Right hindlimb (tissue), 1 donor: ENCODE results near the gene LY6G5B.

Experiments used
- DNase-seq: peaks from one replicate; pipeline ENCODE4 v3.0.0-alpha.2; 2018

Gene LY6G5B

DNA sequence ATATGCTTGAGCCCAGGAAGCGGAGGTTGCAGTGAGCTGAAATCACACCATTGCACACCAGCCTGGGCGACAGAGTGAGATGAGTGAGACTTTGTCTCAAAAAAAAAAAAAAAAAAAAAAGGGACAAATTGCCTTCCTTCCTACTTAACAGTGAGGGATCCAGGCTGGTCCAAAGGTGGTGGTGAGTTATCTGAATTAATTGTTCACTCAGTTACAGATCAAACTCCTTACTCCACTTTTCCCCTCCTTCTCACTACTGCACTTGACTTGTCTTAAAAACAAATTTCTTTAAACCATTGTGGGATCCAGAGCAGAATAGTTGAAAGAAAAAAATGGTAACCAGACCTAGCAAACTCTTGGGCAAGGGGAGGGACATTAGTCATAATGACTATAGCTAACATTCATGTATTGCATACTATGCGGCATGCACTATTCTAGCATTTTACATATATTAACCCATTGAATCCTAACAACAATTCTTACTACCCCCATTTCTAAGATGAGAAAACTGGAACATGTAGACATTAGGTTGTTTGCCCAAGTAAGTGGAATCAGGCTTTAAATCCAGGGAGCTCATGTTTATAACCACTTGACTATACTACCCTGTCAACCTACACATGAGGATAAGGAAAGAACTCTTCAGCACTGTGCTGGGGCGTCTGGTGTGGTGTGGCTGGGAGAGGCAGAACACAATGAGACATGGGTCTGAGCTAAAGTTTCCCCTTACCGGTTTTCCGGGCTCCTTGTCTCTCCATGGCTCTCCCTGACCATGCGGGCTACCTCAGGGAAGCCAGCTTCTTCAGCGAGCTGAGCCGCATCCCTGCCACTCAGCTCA, 6.4 kb upstream of the LY6G5B start:
- no peak for DNase-seq

DNA sequence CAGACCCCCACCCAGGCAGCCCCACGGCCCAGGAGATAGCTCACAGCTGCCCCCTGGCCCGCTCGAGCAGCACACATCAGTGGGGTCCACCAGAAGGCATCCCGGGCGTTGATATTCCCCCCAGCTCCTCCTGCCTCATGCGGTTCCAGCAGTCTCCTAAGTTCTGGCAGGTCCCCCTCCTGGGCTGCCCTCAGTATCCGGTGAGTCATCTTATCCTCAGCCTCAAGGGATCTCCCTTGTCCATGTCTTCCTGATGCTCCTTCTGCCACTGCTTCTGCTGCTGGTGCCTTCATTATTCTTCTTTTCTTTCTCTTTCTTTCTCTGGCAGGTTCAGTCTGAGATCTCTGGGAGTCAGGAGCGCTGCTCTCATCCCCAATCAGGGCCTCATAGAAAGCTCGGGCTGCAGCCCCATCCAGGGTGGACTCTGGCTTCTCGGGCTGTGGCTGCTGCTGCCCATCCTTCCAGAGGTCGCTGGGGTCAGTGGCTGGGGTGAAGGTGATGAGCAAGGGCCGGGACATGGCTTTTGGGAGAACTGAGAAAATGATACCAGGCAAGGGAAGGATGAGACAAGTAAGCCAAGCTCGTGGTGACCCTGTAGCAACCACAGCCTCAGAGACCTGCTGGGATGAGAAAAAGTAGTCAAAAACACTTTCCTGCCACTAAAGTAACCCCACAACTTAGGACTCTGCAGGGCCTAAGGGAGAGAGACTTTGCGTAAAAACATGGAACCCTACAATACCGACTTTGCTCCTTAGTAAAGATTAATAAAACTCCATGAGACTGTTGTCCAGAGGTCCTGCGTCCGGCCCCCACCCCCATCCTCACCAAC, 5.6 kb upstream of the LY6G5B start:
- DNase-seq, result peak; percentile 35

DNA sequence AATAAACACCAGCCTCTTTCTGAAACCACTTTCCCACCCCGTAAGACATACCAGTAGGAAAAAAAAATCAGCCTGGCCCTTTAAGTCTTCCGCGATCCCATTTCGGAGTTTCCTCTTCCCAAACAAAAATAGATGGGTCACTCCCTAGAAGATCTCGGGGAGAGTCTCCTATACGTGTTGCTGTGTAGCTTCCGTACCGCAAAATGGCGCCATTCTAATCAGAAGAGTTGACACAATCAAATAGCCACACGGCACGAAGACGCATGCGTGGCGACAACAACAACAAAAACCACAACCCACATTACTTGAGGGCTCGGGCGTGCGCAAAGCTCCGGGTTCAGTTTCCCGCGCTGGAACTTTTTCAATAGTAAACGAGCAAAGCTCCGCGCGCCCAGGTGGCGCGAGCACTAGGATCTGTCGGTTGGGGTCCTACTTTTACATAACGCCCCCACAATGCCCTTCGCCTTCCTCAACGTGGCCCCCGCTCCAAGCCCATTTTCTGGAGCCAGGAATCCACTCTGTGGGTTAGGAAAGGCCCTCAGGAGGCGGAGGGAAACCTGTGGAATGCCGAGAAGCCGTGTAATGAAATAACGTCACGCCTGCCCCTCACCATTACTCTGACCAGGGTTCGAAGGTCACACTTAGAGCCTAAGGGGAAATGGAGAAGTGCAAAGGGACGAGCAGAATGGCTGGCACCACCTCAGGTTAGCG, 4.8 kb upstream of the LY6G5B start, which contains the start of gene GPANK1:
Gene GPANK1, minus strand, starts transcription at position 208 of the 711 bp plus-strand sequence. CDS start 519 bp downstream, outside the sequence.
- DNase-seq, result peak; percentile 94

DNA sequence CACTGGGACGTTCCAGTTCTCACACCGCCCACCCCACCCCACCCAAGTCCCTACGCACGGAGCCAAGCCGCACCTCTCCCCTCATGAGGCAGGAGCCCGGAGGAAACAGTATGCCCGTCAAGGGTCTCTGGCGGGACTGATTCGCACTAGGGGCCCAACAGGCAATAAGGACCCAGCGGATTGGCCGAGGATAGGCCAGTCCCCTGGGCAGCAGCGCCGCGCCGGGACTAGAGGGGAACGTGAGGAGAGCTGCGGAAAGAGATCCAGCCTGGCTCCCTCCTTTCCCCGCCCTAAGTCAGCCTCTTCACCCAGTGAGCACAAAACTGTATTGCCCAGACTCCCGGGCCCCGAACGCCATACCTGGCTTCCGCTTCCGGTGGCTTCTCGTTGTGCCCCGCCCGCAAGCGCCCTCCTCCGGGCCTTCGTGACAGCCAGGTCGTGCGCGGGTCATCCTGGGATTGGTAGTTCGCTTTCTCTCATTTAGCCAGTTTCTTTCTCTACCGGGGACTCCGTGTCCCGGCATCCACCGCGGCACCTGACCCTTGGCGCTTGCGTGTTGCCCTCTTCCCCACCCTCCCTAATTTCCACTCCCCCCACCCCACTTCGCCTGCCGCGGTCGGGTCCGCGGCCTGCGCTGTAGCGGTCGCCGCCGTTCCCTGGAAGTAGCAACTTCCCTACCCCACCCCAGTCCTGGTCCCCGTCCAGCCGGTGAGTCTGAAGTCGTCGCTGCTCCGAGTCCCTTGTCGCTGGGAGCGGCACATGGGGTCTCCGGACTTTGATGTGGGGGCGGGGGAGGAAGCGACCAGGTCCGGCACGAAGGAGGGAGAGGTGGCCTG, 4.1 kb upstream of the LY6G5B start, which contains the start of gene CSNK2B:
Gene CSNK2B, plus strand, starts transcription at position 580 of the 836 bp plus-strand sequence. CDS start 752 bp downstream, outside the sequence.
- DNase-seq, result peak; percentile 99

DNA sequence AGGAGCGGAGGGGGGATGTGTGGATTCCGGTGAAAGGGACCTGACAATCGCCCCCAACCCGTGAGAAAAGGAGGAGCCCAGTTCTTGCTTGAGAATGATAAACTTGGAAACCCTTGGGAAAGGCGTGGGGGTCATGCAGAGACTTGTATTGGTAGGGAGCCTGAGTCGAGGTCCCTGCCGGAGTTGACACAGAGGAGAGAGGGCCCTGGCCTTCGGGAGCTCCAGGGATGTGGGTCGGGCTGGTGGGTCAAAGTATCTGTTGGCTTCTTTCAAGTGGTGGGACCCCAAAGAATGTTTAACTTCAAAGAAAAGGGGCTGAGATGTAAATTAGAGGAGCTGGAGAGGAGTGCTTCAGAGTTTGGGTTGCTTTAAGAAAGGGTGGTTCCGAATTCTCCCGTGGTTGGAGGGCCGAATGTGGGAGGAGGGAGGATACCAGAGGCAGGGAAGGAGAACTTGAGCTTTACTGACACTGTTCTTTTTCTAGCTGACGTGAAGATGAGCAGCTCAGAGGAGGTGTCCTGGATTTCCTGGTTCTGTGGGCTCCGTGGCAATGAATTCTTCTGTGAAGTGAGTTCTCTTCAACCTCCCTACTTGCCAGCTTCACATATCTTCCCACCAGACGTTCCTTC, 3.3 kb upstream of the LY6G5B start:
- no peak for DNase-seq

DNA sequence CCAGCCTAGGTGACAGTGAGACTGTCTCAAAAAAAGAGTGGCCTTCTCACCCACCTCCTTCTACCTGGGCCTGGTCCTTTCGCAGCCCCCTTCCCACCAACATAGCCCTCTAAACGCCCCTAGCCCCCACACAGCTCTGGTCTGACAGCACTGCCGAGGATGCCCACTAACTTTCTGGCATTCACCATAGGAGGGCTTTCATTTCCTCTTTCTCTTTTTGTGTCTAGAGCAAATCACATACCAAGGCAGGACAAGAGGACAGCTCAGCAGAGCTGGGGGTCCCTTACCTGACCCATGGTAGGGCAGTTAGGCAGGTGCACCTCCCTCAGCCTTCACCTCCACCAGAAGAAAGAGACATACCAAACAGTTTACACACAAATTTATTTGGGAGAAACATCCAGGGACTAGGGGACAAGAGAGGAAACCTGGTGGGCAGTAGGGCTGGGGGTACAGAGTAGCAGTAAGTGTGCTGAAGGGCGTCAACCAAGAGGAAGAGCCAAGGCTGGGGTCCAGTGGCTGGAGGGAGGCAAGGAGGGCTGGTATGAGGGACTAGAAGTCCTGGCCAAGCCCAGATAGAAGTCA, 6.6 kb downstream of the LY6G5B start:
- DNase-seq, result no peak

DNA sequence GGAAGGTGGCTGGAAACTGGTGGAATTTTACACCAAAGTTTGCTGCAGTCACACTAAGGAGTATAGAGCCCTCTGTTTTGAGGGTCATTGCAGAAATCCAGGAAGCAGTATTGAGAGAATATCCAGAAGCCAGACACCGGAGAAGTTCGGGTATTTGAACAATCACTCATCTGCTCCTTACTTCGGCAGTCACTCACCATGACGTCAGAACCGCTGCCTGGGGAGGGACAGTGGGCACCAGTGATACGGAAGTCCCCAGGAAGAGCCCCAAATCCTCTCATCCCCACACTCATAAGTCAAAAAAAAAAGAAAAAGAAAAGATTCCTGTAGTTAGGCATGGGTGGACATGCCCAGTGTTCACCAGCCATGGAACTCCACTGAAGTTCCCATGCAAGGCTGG, 7.1 kb downstream of the LY6G5B start:
- no peak for DNase-seq

DNA sequence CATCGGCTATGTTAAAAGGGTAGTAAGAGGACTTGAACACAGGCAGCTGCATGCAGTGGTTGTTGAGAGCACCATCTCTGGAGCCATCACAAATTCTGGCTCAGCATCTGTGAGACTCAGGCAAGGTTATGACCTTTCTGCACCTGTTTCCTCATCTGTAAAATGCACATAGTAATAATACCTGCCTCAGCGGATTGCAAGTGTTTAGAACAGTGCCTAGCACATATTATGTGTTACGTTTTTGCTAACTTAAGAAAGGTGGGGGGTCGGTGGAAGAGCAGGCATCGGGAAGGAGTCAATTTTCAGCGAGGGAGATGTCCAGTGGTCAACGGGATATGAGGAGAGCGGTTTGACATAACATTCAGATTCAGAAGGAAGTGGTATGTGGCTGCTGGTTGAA, 8.2 kb downstream of the LY6G5B start:
- no peak for DNase-seq

DNA sequence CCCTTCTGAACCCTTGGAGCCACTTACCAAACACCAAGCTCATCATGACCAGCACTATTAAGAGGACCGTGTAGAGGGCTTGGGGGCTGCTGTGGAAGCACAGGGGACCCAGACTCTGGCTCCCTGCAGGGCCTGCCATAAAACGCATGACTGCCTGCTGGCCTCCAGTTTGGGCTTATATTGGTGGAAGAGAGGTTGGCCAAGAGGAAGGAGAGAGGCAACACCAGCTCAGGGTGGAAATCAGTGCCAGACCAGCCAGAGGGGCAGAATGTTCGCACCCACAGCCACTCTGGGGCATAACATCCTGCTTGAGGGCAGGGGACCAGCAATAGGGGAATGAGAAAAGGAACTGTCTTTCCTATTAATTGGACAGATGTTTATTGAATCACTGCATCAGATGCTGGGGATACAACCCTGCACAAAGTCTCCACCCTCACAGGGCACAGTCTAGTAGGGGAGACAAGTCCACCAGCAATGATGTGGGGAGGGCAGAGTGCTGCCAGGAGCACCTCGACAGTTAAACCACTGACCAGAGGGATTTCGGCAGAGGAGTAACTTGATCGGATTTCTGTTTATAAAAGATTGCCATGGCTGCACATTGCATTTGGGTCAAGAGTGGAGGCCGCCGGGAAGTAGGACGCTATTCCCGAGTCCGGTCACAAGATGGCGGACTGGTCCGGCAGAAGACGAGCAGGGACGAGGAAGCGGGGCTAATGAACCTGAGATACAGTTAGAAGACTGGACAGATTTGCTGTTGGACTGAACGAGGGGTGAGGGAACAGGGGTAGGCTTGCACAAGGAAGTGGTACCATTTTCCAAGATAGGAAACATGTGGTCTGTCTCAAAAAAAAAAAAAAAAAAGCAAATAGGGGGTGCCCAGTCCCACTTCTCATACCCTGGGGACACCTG, 10.7 kb downstream of the LY6G5B start, which contains the start of gene LY6G5C:
Gene LY6G5C, minus strand, starts transcription at position 842 of the 909 bp plus-strand sequence. Its CDS starts 694 bp downstream, at position 148.
- DNase-seq, result peak; percentile 91

DNA sequence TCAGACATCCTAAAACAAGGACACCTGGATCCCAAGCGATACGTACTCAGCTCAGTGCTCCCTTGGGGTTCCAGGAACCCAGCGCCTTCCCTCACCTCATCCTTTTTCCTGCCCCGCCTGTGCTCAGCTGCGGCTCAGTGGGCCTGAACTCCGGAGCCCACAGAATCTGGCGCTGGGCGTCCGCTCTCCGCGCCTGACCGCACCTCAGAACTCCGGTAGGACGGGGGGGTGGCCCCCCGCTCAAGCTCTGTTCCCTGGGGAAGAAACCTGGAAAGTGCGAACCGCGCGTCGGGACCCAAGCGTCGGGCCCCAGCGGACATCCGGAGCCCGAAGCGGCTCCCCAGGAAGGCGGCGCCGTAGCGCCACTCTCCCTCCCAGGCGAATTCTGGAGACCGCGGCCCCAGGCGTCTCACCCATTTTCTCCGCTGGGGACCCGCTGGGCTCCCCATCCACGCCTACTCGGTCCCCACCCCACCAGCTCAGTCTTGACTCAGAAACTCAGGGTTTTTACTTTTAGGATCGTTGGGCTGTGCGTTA, 11.4 kb downstream of the LY6G5B start:
- no peak for DNase-seq

DNA sequence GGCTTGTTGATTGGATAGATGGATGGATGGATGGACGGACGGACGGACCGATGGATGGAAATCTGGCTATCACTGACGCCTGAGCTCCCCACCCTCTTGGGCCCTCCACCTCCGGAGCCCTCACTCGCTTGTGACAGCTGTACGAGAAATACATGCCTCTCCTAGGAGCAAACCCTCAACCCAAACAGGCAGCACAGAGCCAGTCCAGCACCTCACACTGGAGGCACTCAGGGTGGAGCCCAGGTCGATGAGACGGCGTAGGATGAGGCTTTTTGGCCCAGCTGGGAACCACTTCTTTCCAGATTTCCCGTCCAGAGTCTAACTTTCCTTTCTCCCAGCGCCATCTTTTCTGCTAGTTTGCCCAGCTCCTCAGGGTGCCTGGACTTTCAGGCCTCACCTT, 13.8 kb downstream of the LY6G5B start:
- DNase-seq, result no peak

DNA sequence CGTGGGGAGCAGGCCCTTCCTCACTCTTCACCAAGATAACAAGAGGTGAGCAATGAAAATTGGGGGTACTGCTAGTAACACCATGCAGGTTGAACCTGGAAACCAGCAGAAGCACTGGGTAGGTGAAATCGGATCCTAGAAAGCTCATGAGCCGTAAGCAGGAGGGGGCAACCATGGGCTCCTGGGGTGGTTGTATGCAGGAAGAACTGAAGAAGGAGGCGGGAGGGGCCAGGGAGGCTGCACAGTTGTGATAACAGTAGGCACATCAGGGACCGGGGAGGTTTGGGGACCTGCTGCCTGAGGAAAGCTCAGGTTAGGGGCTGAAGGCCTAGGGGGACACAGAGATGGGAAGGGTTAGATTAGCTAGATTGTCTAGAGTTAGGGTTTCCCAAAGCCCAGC, 16.7 kb downstream of the LY6G5B start:
- DNase-seq, result no peak

DNA sequence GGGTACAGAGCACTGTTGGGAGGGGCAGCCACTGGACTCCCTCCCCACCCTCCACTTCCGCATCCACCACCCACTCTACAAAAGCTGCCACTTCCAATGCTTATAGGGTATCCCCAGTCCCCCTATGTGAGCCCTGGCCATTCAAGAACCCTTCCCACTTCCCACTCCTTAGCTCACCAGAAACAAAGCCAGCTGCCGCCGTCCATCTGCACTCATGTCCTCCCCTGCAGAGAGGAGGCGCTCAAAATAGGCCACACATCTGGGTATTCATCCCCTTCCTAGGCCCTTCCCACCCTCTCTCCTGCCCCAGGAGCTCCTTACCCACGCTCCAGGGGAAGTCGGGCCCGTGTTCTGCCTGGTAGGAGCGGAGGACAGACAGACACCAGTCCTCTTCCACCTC, 17.5 kb downstream of the LY6G5B start:
- no peak for DNase-seq

DNA sequence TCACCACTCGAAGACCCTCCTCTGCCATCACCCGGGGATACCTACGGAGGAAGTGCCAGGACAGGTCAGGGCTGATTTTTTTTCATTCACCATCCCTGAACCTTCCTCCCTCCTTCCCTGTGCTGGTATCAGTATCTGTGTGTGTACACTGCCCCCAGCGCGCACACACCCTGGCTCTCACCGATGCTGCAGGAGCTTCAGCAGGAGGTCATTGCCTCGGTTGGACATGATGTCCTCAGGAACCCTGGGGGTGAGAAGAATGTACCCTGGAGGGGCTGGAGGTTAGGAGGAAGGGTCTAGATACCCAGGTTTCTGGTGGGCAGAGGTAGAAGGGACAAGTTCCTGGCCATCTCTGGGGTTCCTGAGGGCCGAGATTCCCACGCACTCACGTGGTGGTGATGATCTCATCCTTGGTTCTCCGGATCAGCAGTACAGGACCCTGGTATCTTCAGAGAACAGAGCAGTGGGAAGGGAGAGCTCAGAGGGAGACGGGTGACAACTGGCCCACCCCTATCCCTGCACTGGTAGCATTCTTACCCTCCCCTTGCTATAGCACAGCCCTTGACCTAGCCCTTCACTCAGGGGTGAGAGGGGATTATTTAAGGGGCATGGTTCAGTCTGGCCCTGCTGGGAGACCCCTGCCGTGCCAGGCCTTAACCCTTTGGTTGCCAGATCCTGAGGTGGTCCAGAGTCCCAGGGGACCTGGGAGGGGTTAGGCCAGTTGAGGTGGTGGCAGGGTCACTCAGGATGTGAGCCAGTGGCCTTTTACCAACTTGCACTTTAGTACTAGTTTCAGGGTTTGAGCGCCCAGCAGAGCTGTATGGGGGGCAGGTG, 18.3 kb downstream of the LY6G5B start:
- no peak for DNase-seq

DNA sequence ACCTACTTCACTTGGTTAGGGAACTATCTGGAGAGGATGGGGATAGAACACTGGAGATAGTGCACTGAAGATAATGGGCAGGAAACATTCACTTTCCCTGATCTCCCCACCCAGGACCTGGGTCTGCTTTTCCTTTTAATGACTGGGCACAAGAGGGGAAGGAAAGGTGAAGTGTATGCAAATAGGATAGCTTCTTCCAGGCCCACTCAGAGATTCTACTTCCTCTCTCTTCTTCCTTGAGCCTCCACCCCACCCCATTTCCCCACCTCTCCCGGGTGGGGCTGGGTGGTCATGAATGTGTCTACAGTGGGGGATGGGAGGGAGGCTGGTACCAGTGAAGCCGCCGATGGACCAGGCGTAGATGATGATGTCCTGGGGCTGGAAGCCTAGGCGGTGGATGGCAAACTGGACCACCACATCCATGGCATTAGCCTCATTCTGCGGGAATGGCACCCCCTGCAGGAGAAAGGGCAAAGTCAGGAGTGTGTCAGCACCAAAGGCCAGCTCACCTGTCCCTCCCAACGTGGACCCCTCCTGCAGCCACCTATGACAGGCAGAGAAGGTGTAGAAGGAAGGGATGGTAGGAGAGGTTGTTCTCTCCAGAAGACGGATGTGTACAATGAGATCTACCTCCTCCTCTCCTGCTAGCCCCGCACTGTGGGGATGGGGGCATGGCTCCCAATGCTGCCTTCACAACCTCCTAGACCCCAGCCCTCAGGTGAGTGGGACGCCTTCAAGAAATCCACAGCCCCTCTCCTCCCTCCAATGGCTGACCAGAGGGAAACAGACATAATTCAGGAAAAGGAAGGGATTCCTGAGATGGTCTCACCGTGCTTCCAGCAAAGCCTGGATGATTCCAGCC, 19.7 kb downstream of the LY6G5B start:
- no peak for DNase-seq

DNA sequence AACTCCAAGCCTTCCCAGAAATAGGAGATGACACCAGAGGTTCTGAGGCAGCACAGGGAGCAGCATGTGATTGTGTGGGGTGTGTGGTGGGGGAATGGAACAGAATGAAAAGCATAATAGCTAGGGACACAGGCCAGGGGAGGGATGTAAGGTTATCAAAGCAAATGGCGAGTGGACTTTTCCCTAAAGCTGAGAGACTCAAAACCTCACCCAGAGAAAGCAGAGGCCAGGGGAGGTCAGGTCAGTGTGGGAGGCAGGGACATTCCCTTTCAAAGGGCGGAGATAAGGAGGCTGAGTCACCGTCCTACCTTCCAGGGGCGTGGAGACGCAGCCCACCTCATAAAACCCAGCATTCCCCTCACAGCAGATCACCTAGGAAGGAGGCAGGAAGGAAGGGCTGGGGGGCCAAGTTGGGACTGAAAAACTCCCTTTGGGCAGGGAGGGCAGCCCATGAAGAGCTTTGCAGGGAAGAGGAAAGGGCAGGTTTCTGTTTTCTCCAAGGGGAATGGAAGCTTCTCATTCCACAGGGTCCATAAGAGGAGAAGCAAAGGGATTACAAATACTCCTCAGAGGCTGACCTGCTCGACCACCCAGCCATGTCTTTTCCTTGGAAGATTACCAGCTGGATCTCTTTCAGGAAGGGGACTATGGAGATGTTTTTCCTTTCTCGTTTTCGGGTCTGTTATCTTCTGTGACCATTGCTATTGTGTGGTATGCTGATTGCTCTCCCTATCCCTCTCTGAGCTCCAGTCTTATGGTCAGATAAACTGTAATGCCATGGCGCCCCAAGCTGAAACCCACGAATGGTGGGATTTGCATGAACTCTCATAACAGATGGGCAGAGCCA, 20.7 kb downstream of the LY6G5B start:
- no peak for DNase-seq

DNA sequence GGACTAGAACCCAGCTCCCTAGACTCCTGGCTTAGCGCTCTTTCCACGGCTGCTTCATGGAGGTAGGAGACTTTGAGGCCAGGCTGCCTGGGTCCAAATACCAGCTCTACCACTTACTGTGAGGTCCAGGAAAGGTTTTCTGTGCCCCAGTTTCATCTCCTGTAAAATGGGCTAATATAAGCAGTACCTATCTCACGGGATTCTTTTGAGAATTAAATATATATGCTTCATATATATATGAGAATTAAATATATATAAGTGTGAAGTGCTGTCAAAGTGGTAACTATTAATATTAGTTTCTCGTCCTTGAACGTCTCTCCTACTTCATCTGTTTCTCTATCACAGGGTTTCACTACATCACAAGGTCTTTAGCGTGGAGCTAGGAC, 21.3 kb downstream of the LY6G5B start:
- no peak for DNase-seq
